IMR-90 (cell line): ENCODE results near the gene TK2. TPM values are rescaled to one million over a fixed set of nuclear protein-coding genes. Genes with fewer than 3 reads are reported as not detected.

Experiments
- ATAC-seq: fragments of 200-7000 bp; cut with Tn5 transposase; 2 replicates; pipeline ENCODE4 v1.9.1; 2020; ENCODE audit warnings: low read depth, mild to moderate bottlenecking, moderate library complexity
- BruUV-seq: library from RNA; stranded (reverse); fragments of 400-500 nt; replicated peaks from 2 replicates; lab custom pipeline; 2021; lab: Mats Ljungman, UMichigan
- CTCF ChIA-PET: fragments of 300-600 bp; formaldehyde crosslinking; extraction: SDS; loops from one replicate; lab custom pipeline; 2021; ENCODE audit warnings: antibody characterized with exemption; lab: Yijun Ruan, JAX
- POLR2A ChIA-PET: fragments of 300-600 bp; sonication (Branson Sonifier 250); formaldehyde crosslinking; loops from one replicate; lab custom pipeline; 2022; ENCODE audit warnings: antibody characterized with exemption; ENCODE audit not compliant: unreplicated experiment; lab: Charles Lee
- DNase-seq: peaks from one replicate; pipeline ENCODE4 v3.0.0; 2013
- H2AFZ ChIP-seq: replicated peaks from 2 replicates; pipeline ENCODE3; 2013; ENCODE audit warnings: low read length, mild to moderate bottlenecking; ENCODE audit not compliant: poor library complexity
- H2AK5ac ChIP-seq: 2 replicates; pipeline ENCODE4 v1.6.1; 2013; ENCODE audit warnings: low read depth, low read length, inconsistent platforms
- H2AK9ac ChIP-seq: replicated peaks from 2 replicates; pipeline ENCODE3; 2013; ENCODE audit warnings: mild to moderate bottlenecking, low read depth, low read length, moderate library complexity; ENCODE audit not compliant: poor library complexity
- H2BK120ac ChIP-seq: 2 replicates; pipeline ENCODE4 v1.6.1; 2013; ENCODE audit warnings: low read depth, low read length, inconsistent platforms
- H2BK15ac ChIP-seq: 3 replicates; pipeline ENCODE4 v1.6.1; 2013; ENCODE audit warnings: low read depth, low read length, inconsistent platforms
- H2BK20ac ChIP-seq: 2 replicates; pipeline ENCODE4 v1.6.1; 2013; ENCODE audit warnings: low read depth, mild to moderate bottlenecking, inconsistent platforms, low read length, moderate library complexity
- H2BK5ac ChIP-seq: 2 replicates; pipeline ENCODE4 v1.6.1; 2013; ENCODE audit warnings: mild to moderate bottlenecking, low read depth, low read length, inconsistent platforms; ENCODE audit not compliant: poor library complexity, severe bottlenecking
- H3K14ac ChIP-seq: replicated peaks from 2 replicates; pipeline ENCODE4 v1.6.1; 2013; ENCODE audit warnings: low read depth, low read length, inconsistent platforms
- H3K18ac ChIP-seq: 2 replicates; pipeline ENCODE4 v1.6.1; 2013; ENCODE audit warnings: low read depth, low read length, control low read depth
- H3K23ac ChIP-seq: 2 replicates; pipeline ENCODE4 v1.6.1; 2013; ENCODE audit warnings: low read depth, low read length, inconsistent platforms
- H3K27ac ChIP-seq: 2 replicates; pipeline ENCODE4 v1.5.1; 2013; ENCODE audit warnings: mild to moderate bottlenecking, control low read depth, low read length; ENCODE audit not compliant: insufficient read depth
- H3K27me3 ChIP-seq: 2 replicates; pipeline ENCODE4 v1.6.1; 2013; ENCODE audit warnings: low read length; ENCODE audit not compliant: control insufficient read depth, insufficient read depth
- H3K36me3 ChIP-seq: 2 replicates; pipeline ENCODE4 v1.6.1; 2013; ENCODE audit warnings: low read length, mixed read lengths; ENCODE audit not compliant: control insufficient read depth, insufficient read depth
- H3K4ac ChIP-seq: 2 replicates; pipeline ENCODE4 v1.6.1; 2013; ENCODE audit warnings: low read depth, low read length, inconsistent platforms
- H3K4me1 ChIP-seq: 2 replicates; pipeline ENCODE4 v1.6.1; 2013; ENCODE audit warnings: low read length, mixed read lengths; ENCODE audit not compliant: control insufficient read depth, insufficient read depth
- H3K4me2 ChIP-seq: 2 replicates; pipeline ENCODE4 v1.6.1; 2013; ENCODE audit warnings: low read depth, mild to moderate bottlenecking, control low read depth, low read length, moderate library complexity
- H3K4me3 ChIP-seq: 2 replicates; pipeline ENCODE4 v1.5.1; 2013; ENCODE audit warnings: low read depth, mild to moderate bottlenecking, control low read depth, low read length, moderate library complexity; ENCODE audit not compliant: insufficient read depth
- H3K56ac ChIP-seq: 2 replicates; pipeline ENCODE4 v1.6.1; 2013; ENCODE audit warnings: low read length, inconsistent platforms; ENCODE audit not compliant: insufficient read depth; ENCODE audit errors: extremely low read depth
- H3K79me1 ChIP-seq, 2 experiments: 2 replicates each; pipeline ENCODE4 v1.6.1; 2013; ENCODE audit warnings: low read length in 2 of 2, inconsistent platforms in 1 of 2, low read depth in 1 of 2
- H3K9ac ChIP-seq: 2 replicates; pipeline ENCODE4 v1.6.1; 2013; ENCODE audit warnings: low read depth, low read length, control low read depth
- H3K9me1 ChIP-seq: 2 replicates; pipeline ENCODE4 v1.6.1; 2013; ENCODE audit warnings: low read length, inconsistent platforms; ENCODE audit not compliant: insufficient read depth
- H3K9me3 ChIP-seq: 2 replicates; pipeline ENCODE4 v1.6.1; 2013; ENCODE audit warnings: low read length; ENCODE audit not compliant: control insufficient read depth, insufficient read depth
- H4K20me1 ChIP-seq: 2 replicates; pipeline ENCODE4 v1.6.1; 2013; ENCODE audit warnings: low read length, inconsistent platforms; ENCODE audit not compliant: insufficient read depth
- H4K5ac ChIP-seq: 2 replicates; pipeline ENCODE4 v1.6.1; 2013; ENCODE audit warnings: mild to moderate bottlenecking, low read depth, low read length, control low read depth
- H4K8ac ChIP-seq, 2 experiments: 2 replicates each; pipeline ENCODE4 v1.6.1; 2013; ENCODE audit warnings: low read depth in 2 of 2, low read length in 2 of 2, control low read depth in 1 of 2, inconsistent platforms in 1 of 2
- H4K91ac ChIP-seq: 2 replicates; pipeline ENCODE4 v1.6.1; 2013; ENCODE audit warnings: low read depth, low read length, inconsistent platforms; ENCODE audit not compliant: insufficient read depth
- BHLHE40 ChIP-seq: fragments of 150-350 bp; IDR thresholded peaks from 2 replicates; pipeline ENCODE4 v1.6.1; 2016; ENCODE audit warnings: mild to moderate bottlenecking, low read depth, low read length
- CEBPB ChIP-seq: IDR thresholded peaks from 2 replicates; pipeline ENCODE4 v1.6.1; 2012; ENCODE audit warnings: low read depth, low read length, improper control_type of control experiment
- CHD1 ChIP-seq: IDR thresholded peaks from 2 replicates; pipeline ENCODE4 v1.6.1; 2012; ENCODE audit warnings: low read depth, low read length, improper control_type of control experiment
- ELK1 ChIP-seq: fragments of 150-350 bp; IDR thresholded peaks from 2 replicates; pipeline ENCODE4 v1.6.1; 2016; ENCODE audit warnings: low read depth, mild to moderate bottlenecking, low read length, moderate library complexity, borderline replicate concordance
- FOS ChIP-seq: fragments of 150-350 bp; IDR thresholded peaks from 2 replicates; pipeline ENCODE4 v1.6.1; 2016; ENCODE audit warnings: low read depth, low read length
- MAFK ChIP-seq: IDR thresholded peaks from 2 replicates; pipeline ENCODE4 v1.6.1; 2012; ENCODE audit warnings: low read depth, low read length, improper control_type of control experiment
- MAZ ChIP-seq: IDR thresholded peaks from 2 replicates; pipeline ENCODE4 v1.6.1; 2012; ENCODE audit warnings: low read depth, mild to moderate bottlenecking, low read length, improper control_type of control experiment, moderate library complexity, borderline replicate concordance
- NFE2L2 ChIP-seq: fragments of 150-350 bp; IDR thresholded peaks from 2 replicates; pipeline ENCODE4 v1.6.1; 2016; ENCODE audit warnings: low read depth, mild to moderate bottlenecking, low read length
- POLR2A ChIP-seq: IDR thresholded peaks from 2 replicates; pipeline ENCODE4 v1.6.1; 2012; ENCODE audit warnings: mild to moderate bottlenecking, low read depth, low read length
- RAD21 ChIP-seq: IDR thresholded peaks from 2 replicates; pipeline ENCODE4 v1.6.1; 2012; ENCODE audit warnings: low read length, improper control_type of control experiment
- RCOR1 ChIP-seq: IDR thresholded peaks from 2 replicates; pipeline ENCODE4 v1.6.1; 2012; ENCODE audit warnings: mild to moderate bottlenecking, low read length, improper control_type of control experiment; ENCODE audit not compliant: insufficient replicate concordance
- RFX5 ChIP-seq: IDR thresholded peaks from 2 replicates; pipeline ENCODE4 v1.8.0; 2012; ENCODE audit warnings: low read depth, mild to moderate bottlenecking, low read length, moderate library complexity
- WGBS, 2 experiments: methylation state at CpG; one replicate each; pipeline versions ENCODE4 v1.1.5 to v1.1.7; 2013; ENCODE audit warnings: missing lambda C conversion rate in 2 of 2; ENCODE audit not compliant: insufficient read length in 1 of 2; ENCODE audit errors: extremely low coverage in 2 of 2; 5-methylcytosine and 5-hydroxymethylcytosine counted together
- dilution Hi-C: fragments of 300-500 bp; cut with HindIII; formaldehyde crosslinking; loops from one replicate; pipeline ENCODE4 v1.14.3; 2018; ENCODE audit warnings: low sequenced_read_pairs; ENCODE audit not compliant: unreplicated experiment
- in situ Hi-C: fragments of 300-500 bp; cut with MboI; formaldehyde crosslinking; loops from 3 replicates; pipeline ENCODE4 v1.14.3; 2019; ENCODE audit warnings: low sequenced_read_pairs, inconsistent platforms, mixed read lengths
- intact Hi-C: fragments of 100-400 bp; cut with micrococcal nuclease; formaldehyde crosslinking; loops from 2 replicates; pipeline ENCODE4 v1.10.0; 2022
- polyA plus RNA-seq, 3 experiments: library from polyadenylated mRNA; depleted of rRNA; stranded (reverse); fragments of >200 nt; gene quantifications; 2 replicates each; pipeline ENCODE4 v1.2.3, GENCODE V29; 2012; ENCODE audit warnings: low replicate concordance in 1 of 3
- total RNA-seq: library from RNA; depleted of rRNA; stranded (reverse); fragments of >200 nt; gene quantifications from 2 replicates; pipeline ENCODE4 v1.2.3, GENCODE V29; 2012
- TF ChIP-seq, protein P1 (sequence below): fragments of 150-350 bp; IDR thresholded peaks from 2 replicates; pipeline ENCODE4 v1.6.1; 2017; ENCODE audit warnings: mild to moderate bottlenecking, antibody characterized with exemption, low read length, low read depth
- TF ChIP-seq, protein P2 (sequence below): conservative IDR thresholded peaks from 2 replicates; pipeline ENCODE4 v1.5.1; 2012; ENCODE audit warnings: mild to moderate bottlenecking, low read depth, low read length, improper control_type of control experiment

The TK2 gene
- total and polyA plus RNA-seq, 2 of the 4 experiments (the other 2 are of a cell fraction) = 14.7 to 16.5 TPM

DNA sequence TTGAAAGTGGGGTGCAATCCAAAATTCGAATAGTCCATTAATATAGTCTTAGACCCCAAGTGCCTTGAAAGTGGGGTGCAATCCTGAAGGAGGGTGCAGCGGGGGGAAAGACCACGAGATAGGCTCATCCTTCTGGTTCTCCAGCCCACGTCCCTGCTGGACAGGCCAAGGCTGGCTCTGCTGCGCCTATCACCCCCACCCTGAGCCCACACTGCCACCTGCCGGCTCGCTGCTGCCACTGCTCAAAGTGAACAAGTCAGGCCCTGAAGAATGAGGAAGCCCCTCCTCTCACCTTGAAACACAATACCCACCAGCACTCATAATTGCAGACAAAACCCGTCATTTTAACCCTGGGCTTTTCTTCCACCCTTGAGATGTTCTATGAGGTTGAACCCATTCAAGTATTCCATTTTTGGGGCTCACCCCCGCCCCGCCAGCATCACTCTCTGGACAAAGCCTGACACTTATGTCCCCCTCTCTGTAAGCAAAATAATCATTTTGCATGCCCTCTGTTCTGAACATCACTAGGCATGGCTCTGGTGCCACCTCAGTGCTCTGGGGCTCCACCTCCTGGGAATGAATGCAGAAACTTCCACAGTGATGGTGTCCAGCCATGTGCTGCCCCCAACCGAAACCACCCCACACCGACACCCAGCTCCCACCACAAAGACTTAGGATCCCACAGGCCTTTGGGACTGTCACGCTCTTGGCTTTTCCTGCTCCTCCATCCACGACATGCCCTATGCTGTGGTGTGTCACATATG lies 66.1 kb downstream of the TK2 start:
- peak; percentile 63 for DNase-seq
- no peak overlapping the region for H3K14ac ChIP-seq
- no peak overlapping the region; the same call in 1 of the 2 replicates for H2AK5ac ChIP-seq
- 0 out of 2 replicates have a peak, but pooled peaks cover 3% of the 10 kb centered on the region for H3K9me1 ChIP-seq
- H4K20me1 ChIP-seq = no peaks in the 10 kb centered on the region
- no peak overlapping the region for H3K56ac ChIP-seq
- H3K79me1 ChIP-seq = no peaks in the 10 kb centered on the region
- H3K9me3 ChIP-seq = 0 out of 2 replicates have a peak, but pooled peaks cover 3% of the 10 kb centered on the region
- peaks cover 11% of the 10 kb centered on the region; the same call in 1 of the 2 replicates for H3K4me1 ChIP-seq
- no peak overlapping the region for H4K8ac ChIP-seq
- H2BK5ac ChIP-seq = no peak overlapping the region
- H3K4ac ChIP-seq = no peak overlapping the region
- H3K27ac ChIP-seq = no peak overlapping the region
- no peak overlapping the region for H3K4me3 ChIP-seq
- in situ Hi-C loops (no loop called here), dilution Hi-C loops (no loop called here), intact Hi-C loops (loop anchor here (1.0 to 5.0 kb wide), 4 partner anchors 78 to 207 kb away; partner anchors contain the start of gene CMTM3)
- H4K91ac ChIP-seq = no peak overlapping the region
- no peaks in the 10 kb centered on the region for H3K36me3 ChIP-seq
- WGBS, 2 experiments = 39% methylated on average over 3 of the region's 14 CpGs; no CpG with 5 or more reads in 1 of the 2 experiments
- H2BK20ac ChIP-seq = no peak overlapping the region
- H4K5ac ChIP-seq = no peak overlapping the region
- H2BK120ac ChIP-seq = no peak overlapping the region
- no TSS peak for BruUV-seq
- H2AFZ ChIP-seq = peak overlapping the region; percentile 64
- no peak overlapping the region for H2BK15ac ChIP-seq
- no peak overlapping the region for H3K9ac ChIP-seq
- H3K27me3 ChIP-seq = no peaks in the 10 kb centered on the region
- peak; percentile 89 for ATAC-seq
- no peak overlapping the region for H3K23ac ChIP-seq
- H3K18ac ChIP-seq = no peak overlapping the region
- H2AK9ac ChIP-seq = no peak overlapping the region
- H3K4me2 ChIP-seq = no peak overlapping the region
- CTCF ChIA-PET = interaction anchor here (1.6 kb wide), 1 partner anchor 77 kb away, joined by 5 read pairs; no protein-coding TSS in a partner anchor
- POLR2A ChIA-PET = no interaction called here
- TF ChIP-seq RCOR1 (no peak), FOS (no peak), POLR2A (0 out of 2 replicates have a peak, but pooled peaks have one; percentile 30), RAD21 (peak; percentile 95), RFX5 (no peak), BHLHE40 (no peak), ELK1 (no peak), CHD1 (no peak), MAZ (peak; percentile 94; the same call in 1 of the 2 replicates), NFE2L2 (no peak), CEBPB (no peak), MAFK (0 out of 2 replicates have a peak, but pooled peaks have one; percentile 2)
- TF ChIP-seq, protein P1, sequence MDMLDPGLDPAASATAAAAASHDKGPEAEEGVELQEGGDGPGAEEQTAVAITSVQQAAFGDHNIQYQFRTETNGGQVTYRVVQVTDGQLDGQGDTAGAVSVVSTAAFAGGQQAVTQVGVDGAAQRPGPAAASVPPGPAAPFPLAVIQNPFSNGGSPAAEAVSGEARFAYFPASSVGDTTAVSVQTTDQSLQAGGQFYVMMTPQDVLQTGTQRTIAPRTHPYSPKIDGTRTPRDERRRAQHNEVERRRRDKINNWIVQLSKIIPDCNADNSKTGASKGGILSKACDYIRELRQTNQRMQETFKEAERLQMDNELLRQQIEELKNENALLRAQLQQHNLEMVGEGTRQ = no peak
- TF ChIP-seq, protein P2, sequence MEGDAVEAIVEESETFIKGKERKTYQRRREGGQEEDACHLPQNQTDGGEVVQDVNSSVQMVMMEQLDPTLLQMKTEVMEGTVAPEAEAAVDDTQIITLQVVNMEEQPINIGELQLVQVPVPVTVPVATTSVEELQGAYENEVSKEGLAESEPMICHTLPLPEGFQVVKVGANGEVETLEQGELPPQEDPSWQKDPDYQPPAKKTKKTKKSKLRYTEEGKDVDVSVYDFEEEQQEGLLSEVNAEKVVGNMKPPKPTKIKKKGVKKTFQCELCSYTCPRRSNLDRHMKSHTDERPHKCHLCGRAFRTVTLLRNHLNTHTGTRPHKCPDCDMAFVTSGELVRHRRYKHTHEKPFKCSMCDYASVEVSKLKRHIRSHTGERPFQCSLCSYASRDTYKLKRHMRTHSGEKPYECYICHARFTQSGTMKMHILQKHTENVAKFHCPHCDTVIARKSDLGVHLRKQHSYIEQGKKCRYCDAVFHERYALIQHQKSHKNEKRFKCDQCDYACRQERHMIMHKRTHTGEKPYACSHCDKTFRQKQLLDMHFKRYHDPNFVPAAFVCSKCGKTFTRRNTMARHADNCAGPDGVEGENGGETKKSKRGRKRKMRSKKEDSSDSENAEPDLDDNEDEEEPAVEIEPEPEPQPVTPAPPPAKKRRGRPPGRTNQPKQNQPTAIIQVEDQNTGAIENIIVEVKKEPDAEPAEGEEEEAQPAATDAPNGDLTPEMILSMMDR = peak; percentile 97
